Left ventricle myocardium inferior (tissue), 1 donor: ENCODE measurements around the gene CYP2E1. TPM values are rescaled to one million over a fixed set of nuclear protein-coding genes. Genes with fewer than 3 reads are reported as not detected.

Experiments used
- DNase-seq: peaks from one replicate; pipeline ENCODE4 v3.0.0-alpha.2; 2020
- H3K27ac ChIP-seq: fragments of 200-600 bp; replicated peaks from 2 replicates; pipeline ENCODE4 v1.8.0; 2021
- H3K27me3 ChIP-seq: fragments of 200-600 bp; 2 replicates; pipeline ENCODE4 v1.8.0; 2021; ENCODE audit warnings: low read depth
- H3K36me3 ChIP-seq: fragments of 200-600 bp; 2 replicates; pipeline ENCODE4 v1.8.0; 2021
- H3K4me1 ChIP-seq: fragments of 200-600 bp; 2 replicates; pipeline ENCODE4 v1.8.0; 2021
- H3K4me3 ChIP-seq: fragments of 200-600 bp; 2 replicates; pipeline ENCODE4 v1.8.0; 2021; ENCODE audit warnings: mild to moderate bottlenecking, moderate library complexity
- H3K9me3 ChIP-seq: fragments of 200-600 bp; replicated peaks from 2 replicates; pipeline ENCODE4 v1.8.0; 2021
- CTCF ChIP-seq: fragments of 200-600 bp; IDR thresholded peaks from 2 replicates; pipeline ENCODE4 v1.8.0; 2021; ENCODE audit warnings: antibody characterized with exemption, mild to moderate bottlenecking, borderline replicate concordance
- intact Hi-C: fragments of 100-400 bp; cut with micrococcal nuclease; formaldehyde crosslinking; loops from one replicate; pipeline ENCODE4 v1.11.0; 2022
- total RNA-seq: library from RNA; stranded (reverse); fragmentation: NEBNext Ultra II Directional; extraction: Animal tissue kit (Norgen Biotek cat#: 25700); gene quantifications from one replicate; pipeline ENCODE4 v1.2.1, GENCODE V29; 2021
- donor health status: DM: no; HTN: yes; CAD: no; lungs with severe emphysema.

Gene CYP2E1
- total RNA-seq, 1 donor from 2014 or later: 1.1 TPM

- H3K36me3 ChIP-seq: no peaks in the 10 kb centered on the region
- H3K27me3 ChIP-seq: peaks cover 90% of the 10 kb centered on the region
- TF ChIP-seq CTCF: no peak
- H3K4me3 ChIP-seq: peak overlapping the region; percentile 58
- H3K9me3 ChIP-seq: peaks cover 1% of the 10 kb centered on the region
- intact Hi-C loops: no loop called here
- DNase-seq: no peak
- no peak overlapping the region for H3K27ac ChIP-seq
- H3K4me1 ChIP-seq: peaks cover 26% of the 10 kb centered on the region
Measured at GRCh38 chr10:133529576-133529946, 2.4 kb downstream of the CYP2E1 start.

GRCh38 chr10:133530506-133530905 lies 3.3 kb downstream of the CYP2E1 start:
- intact Hi-C loops: no loop called here
- Histone ChIP-seq H3K9me3 (no peaks in the 10 kb centered on the region), H3K27me3 (peaks cover 89% of the 10 kb centered on the region), H3K4me1 (peaks cover 26% of the 10 kb centered on the region), H3K36me3 (no peaks in the 10 kb centered on the region), H3K27ac (no peak overlapping the region), H3K4me3 (no peak overlapping the region)
- TF ChIP-seq CTCF: no peak
- no peak for DNase-seq

DNA sequence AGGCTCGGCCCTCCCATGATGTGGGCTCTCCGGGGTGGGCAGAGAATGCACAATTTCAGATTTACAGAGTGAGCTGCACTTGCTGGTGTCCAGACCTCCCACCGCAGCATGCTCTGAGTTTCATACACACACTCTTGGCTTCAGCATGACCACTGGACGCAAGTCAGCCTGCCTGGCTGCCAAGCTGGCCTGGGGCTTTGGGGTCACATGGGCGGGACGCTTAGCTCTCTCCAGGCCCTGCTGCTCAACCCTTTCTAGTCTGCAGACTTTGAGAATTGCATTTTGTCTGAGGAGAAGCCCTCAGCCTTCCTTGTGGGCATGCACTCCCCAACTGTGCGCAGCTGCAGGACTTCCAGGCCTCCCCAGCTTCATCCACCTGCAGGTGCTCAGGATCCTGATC lies 5.7 kb downstream of the CYP2E1 start:
- DNase-seq: no peak
- H3K36me3 ChIP-seq: no peaks in the 10 kb centered on the region
- no peak for TF ChIP-seq CTCF
- H3K27ac ChIP-seq: no peak overlapping the region
- H3K27me3 ChIP-seq: peaks cover 69% of the 10 kb centered on the region
- H3K9me3 ChIP-seq: no peaks in the 10 kb centered on the region
- intact Hi-C loops: no loop called here
- H3K4me1 ChIP-seq: peaks cover 22% of the 10 kb centered on the region
- H3K4me3 ChIP-seq: no peak overlapping the region

DNA sequence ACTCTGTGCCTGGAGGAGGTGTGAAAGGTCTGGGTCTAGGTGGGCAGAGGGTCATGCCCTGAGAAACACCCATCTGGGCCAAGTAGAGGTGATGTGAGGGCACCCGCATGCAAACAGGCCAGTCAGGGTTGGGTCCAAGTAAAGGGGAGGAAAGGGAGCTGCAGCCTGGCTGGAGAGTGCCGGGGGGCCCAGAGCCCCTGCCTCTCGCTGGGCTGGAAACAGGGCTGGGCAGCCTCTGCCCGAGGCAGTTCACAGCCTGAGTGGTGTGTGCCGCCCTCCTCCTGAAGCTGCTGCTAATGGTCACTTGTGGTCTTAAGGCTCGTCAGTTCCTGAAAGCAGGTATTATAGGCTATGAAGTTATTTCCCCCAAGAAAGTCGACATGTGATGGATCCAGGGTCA lies 7.3 kb downstream of the CYP2E1 start:
- H3K27ac ChIP-seq: no peak overlapping the region
- H3K4me1 ChIP-seq: peaks cover 7% of the 10 kb centered on the region
- no peak for TF ChIP-seq CTCF
- no peaks in the 10 kb centered on the region for H3K36me3 ChIP-seq
- no peak overlapping the region for H3K4me3 ChIP-seq
- intact Hi-C loops: no loop called here
- no peaks in the 10 kb centered on the region for H3K9me3 ChIP-seq
- H3K27me3 ChIP-seq: peaks cover 54% of the 10 kb centered on the region
- DNase-seq: no peak

DNA sequence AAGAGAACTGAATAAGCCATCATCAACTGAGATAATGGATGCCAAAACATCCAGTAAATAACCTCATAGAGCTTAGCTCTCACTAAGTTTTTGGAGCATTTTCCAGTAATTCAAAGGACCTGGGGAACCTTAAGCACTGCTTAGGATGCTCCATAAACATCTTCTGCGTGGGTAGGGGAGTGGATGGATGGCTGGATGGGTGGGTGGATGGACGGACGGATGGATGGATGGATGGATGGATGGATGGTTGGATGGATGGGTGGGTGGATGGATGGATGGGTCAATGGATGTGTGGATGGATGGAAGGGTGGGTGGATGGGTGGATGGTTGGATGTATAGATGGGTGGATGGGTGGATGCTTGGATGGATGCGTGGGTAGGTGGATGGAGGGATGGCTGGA lies 9.0 kb downstream of the CYP2E1 start:
- Histone ChIP-seq H3K27me3 (peaks cover 36% of the 10 kb centered on the region), H3K9me3 (no peaks in the 10 kb centered on the region), H3K4me3 (no peak overlapping the region), H3K4me1 (no peaks in the 10 kb centered on the region), H3K27ac (no peak overlapping the region), H3K36me3 (no peaks in the 10 kb centered on the region)
- no peak for DNase-seq
- no peak for TF ChIP-seq CTCF
- intact Hi-C loops: no loop called here
